ENCODE data around the gene FMN1. TPM values are rescaled to one million over a fixed set of nuclear protein-coding genes. Genes with fewer than 3 reads are reported as not detected.

Gene FMN1
- total and polyA plus RNA-seq, 2 of the 8 experiments (the other 6 are each of a cell fraction or from before 2014, with no cell fraction given): 0.27 to 3.7 TPM

DNA sequence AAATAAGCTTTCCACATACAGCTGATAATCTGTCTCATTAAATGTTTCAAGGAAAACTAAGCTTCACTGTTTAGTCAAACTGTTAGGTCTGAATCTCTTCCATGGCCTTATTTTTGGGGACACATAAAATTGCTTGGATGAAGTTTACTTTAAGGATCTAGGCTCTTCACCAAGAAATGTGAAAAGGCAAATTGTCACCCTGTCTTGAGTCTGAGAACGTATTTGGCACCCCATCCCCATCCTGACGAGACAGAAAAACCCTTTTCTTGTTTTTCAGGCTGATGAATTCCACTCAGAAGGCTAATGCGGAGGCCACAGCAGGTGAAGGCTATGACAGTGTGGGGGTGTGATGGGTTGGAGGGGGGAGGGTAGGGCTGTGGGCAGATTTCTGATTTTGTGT is 250.1 kb downstream of the FMN1 start:
- H3K79me1 ChIP-seq (ENCODE audit: low read depth, low read length): no peaks in the 10 kb centered on the region
- H3K27ac ChIP-seq (ENCODE audit: low read depth, low read length): no peak overlapping the region
- no peak overlapping the region for H2BK15ac ChIP-seq (ENCODE audit: low read length)
- H3K4me3 ChIP-seq (ENCODE audit: extremely low read depth in 1 of 4, insufficient read depth in 2 of 4, low read depth in 3 of 4, low read length in 4 of 4): no peak overlapping the region
- H3K18ac ChIP-seq (ENCODE audit: extremely low read depth, low read length): no peak overlapping the region
- no peak overlapping the region for H3K9ac ChIP-seq (replicated peaks in 1 of 4; ENCODE audit: extremely low read depth in 1 of 4, low read depth in 3 of 4, low read length in 3 of 4)
- H3K27me3 ChIP-seq (replicated peaks in 1 of 4; ENCODE audit: control insufficient read depth in 3 of 4, extremely low read depth in 1 of 4, insufficient read depth in 3 of 4, low read length in 3 of 4): no peaks in the 10 kb centered on the region
- no peak overlapping the region for H2AFZ ChIP-seq (ENCODE audit: low read length)
- H3K14ac ChIP-seq (ENCODE audit: insufficient read length): no peak overlapping the region
- 83% methylated on average over 3 of the region's 3 CpGs; no CpG with 5 or more reads in 1 of the 2 experiments for WGBS, 2 experiments (ENCODE audit: extremely low coverage in 1 of 2, insufficient coverage in 1 of 2, insufficient read length in 1 of 2, insufficient replicate concordance in 2 of 2, low coverage in 1 of 2, low lambda C conversion rate in 2 of 2, missing lambda C conversion rate in 1 of 2)
- DNase-seq (ENCODE audit: low read depth in 1 of 2, low spot score in 2 of 2): no peak
- no peak for FAIRE-seq
- no peaks in the 10 kb centered on the region for H3K79me2 ChIP-seq (ENCODE audit: control insufficient read depth in 1 of 2, insufficient read depth in 2 of 2, low read length in 2 of 2)
- H2AK5ac ChIP-seq (ENCODE audit: low read depth, low read length): no peak overlapping the region
- no peak overlapping the region for H4K91ac ChIP-seq (replicated peaks; ENCODE audit: insufficient read length, low read length)
- no peak overlapping the region for H2BK20ac ChIP-seq (ENCODE audit: low read length)
- H4K8ac ChIP-seq (ENCODE audit: extremely low read depth, insufficient read depth, low read length): no peak overlapping the region
- no peak overlapping the region for H2BK5ac ChIP-seq (ENCODE audit: low read depth, low read length)
- H3K23ac ChIP-seq (ENCODE audit: insufficient read length): no peak overlapping the region
- no peak overlapping the region for H4K5ac ChIP-seq (ENCODE audit: insufficient read length, low read depth, low read length)
- ChIA-PET CTCF (ENCODE audit: partially characterized antibody) (interaction anchor here (0.7 to 4.3 kb wide), 7 partner anchors 8 to 282 kb away, joined by 3 to 24 read pairs (median 4); no protein-coding TSS in a partner anchor), POLR2A (ENCODE audit: partially characterized antibody) (no interaction called here)
- no peaks in the 10 kb centered on the region for H4K20me1 ChIP-seq (replicated peaks in 1 of 2; ENCODE audit: control insufficient read depth in 1 of 2, insufficient read depth in 2 of 2, low read length in 2 of 2)
- H2BK12ac ChIP-seq (ENCODE audit: low read depth, low read length): no peak overlapping the region
- H3K23me2 ChIP-seq (ENCODE audit: low read depth, low read length): no peaks in the 10 kb centered on the region
- H2BK120ac ChIP-seq (replicated peaks; ENCODE audit: low read depth, low read length): no peak overlapping the region
- no peak overlapping the region for H3K4me2 ChIP-seq (ENCODE audit: insufficient read depth in 1 of 2, low read depth in 2 of 2, low read length in 2 of 2)
- H3K36me3 ChIP-seq (ENCODE audit: control insufficient read depth in 2 of 4, insufficient read depth in 4 of 4, low read length in 3 of 4): no peaks in the 10 kb centered on the region
- TF ChIP-seq POU5F1 (IDR thresholded peaks at IDR 0.05; ENCODE audit: low read depth, low read length) (no peak), NANOG (IDR thresholded peaks at IDR 0.05; ENCODE audit: insufficient read depth, low read depth, low read length, poor library complexity, severe bottlenecking) (no peak), RAD21 (IDR thresholded peaks at IDR 0.05 in 1 of 2, conservative IDR thresholded peaks at IDR 0.05 in 1 of 2; ENCODE audit: low read depth in 2 of 2, low read length in 2 of 2) (no peak), SUZ12 (IDR thresholded peaks at IDR 0.05; ENCODE audit: low read length) (no peak), MAFK (IDR thresholded peaks at IDR 0.05; ENCODE audit: low read depth, low read length) (no peak), RBBP5 (IDR thresholded peaks at IDR 0.05; ENCODE audit: borderline replicate concordance, low read depth, low read length) (no peak), HDAC2 (IDR thresholded peaks at IDR 0.05; ENCODE audit: borderline replicate concordance in 1 of 2, low read depth in 2 of 2, low read length in 2 of 2) (no peak), KDM5A (IDR thresholded peaks at IDR 0.05; ENCODE audit: low read length) (no peak), RNF2 (IDR thresholded peaks at IDR 0.05; ENCODE audit: borderline replicate concordance, low read depth, low read length, missing control alignments, poor library complexity, severe bottlenecking) (no peak)
- H3K9me3 ChIP-seq (ENCODE audit: insufficient read depth in 2 of 2, low read depth in 1 of 2, low read length in 1 of 2): no peaks in the 10 kb centered on the region
- H3K56ac ChIP-seq (replicated peaks; ENCODE audit: insufficient read length, low read depth, low read length): no peak overlapping the region
- H3K4ac ChIP-seq (replicated peaks; ENCODE audit: insufficient read length, low read depth, low read length): no peak overlapping the region
- H3K4me1 ChIP-seq (replicated peaks in 1 of 4; ENCODE audit: control insufficient read depth in 3 of 4, insufficient read depth in 4 of 4, low read length in 3 of 4): no peaks in the 10 kb centered on the region
